GM21515 (cell line): ENCODE results near the gene FRMPD4.
"Not testable (repeated sequence)": the region's sequence is repeated elsewhere in the genome, so short reads cannot be mapped to it uniquely, and the experiment has no call there.

ENCODE experiments used
- ATAC-seq: cut with Tn5 transposase; IDR thresholded peaks from one replicate; pipeline ENCODE4 v1.9.1; 2021; ENCODE audit not compliant: unreplicated experiment

Gene FRMPD4

GRCh38 chrX:12494400-12495138 lies 356.3 kb downstream of the FRMPD4 start:
- no peak for ATAC-seq

- ATAC-seq = no peak
These were observed 358.1 kb downstream of the FRMPD4 start for GRCh38 chrX:12496343-12496742.

GRCh38 chrX:12497832-12498591 lies 359.7 kb downstream of the FRMPD4 start:
- ATAC-seq = peak; percentile 64

GRCh38 chrX:12505127-12505526 lies 366.9 kb downstream of the FRMPD4 start:
- no peak for ATAC-seq

GRCh38 chrX:12515384-12515783 lies 377.1 kb downstream of the FRMPD4 start:
- peak; percentile 91 for ATAC-seq

- no peak for ATAC-seq
These were observed 388.0 kb downstream of the FRMPD4 start for GRCh38 chrX:12526306-12526705.

- ATAC-seq = not testable (repeated sequence)
These were observed 399.8 kb downstream of the FRMPD4 start for GRCh38 chrX:12538096-12538495.

GRCh38 chrX:12542251-12542650 lies 404.0 kb downstream of the FRMPD4 start:
- ATAC-seq = not testable (repeated sequence)

- ATAC-seq = no peak
These were observed 410.1 kb downstream of the FRMPD4 start for GRCh38 chrX:12548341-12548740.

- no peak for ATAC-seq
These were observed 410.5 kb downstream of the FRMPD4 start for GRCh38 chrX:12548746-12549145.

GRCh38 chrX:12554206-12554605 lies 415.9 kb downstream of the FRMPD4 start:
- no peak for ATAC-seq

- no peak for ATAC-seq
These were observed 424.8 kb downstream of the FRMPD4 start for GRCh38 chrX:12563121-12563520.

- ATAC-seq = no peak
These were observed 425.9 kb downstream of the FRMPD4 start for GRCh38 chrX:12564221-12564620.

- ATAC-seq = no peak
These were observed 429.6 kb downstream of the FRMPD4 start for GRCh38 chrX:12567857-12568256.

GRCh38 chrX:12570859-12571501 lies 432.7 kb downstream of the FRMPD4 start:
- ATAC-seq = no peak

- ATAC-seq = no peak
These were observed 441.0 kb downstream of the FRMPD4 start for GRCh38 chrX:12579311-12579710.

- no peak for ATAC-seq
These were observed 442.3 kb downstream of the FRMPD4 start for GRCh38 chrX:12580548-12580947.

GRCh38 chrX:12581546-12581945 lies 443.3 kb downstream of the FRMPD4 start:
- no peak for ATAC-seq

- no peak for ATAC-seq
These were observed 444.4 kb downstream of the FRMPD4 start for GRCh38 chrX:12582649-12583048.

GRCh38 chrX:12583543-12583942 lies 445.3 kb downstream of the FRMPD4 start:
- ATAC-seq = no peak

- no peak for ATAC-seq
These were observed 457.4 kb downstream of the FRMPD4 start for GRCh38 chrX:12595720-12596119.

- no peak for ATAC-seq
These were observed 471.8 kb downstream of the FRMPD4 start for GRCh38 chrX:12610079-12610478.
